Measurements from ENCODE around the gene ACTL7A. TPM values are rescaled to one million over a fixed set of nuclear protein-coding genes. Genes with fewer than 3 reads are reported as not detected.

Gene ACTL7A
- total RNA-seq, 2 donors from 2014 or later: not detected

DNA sequence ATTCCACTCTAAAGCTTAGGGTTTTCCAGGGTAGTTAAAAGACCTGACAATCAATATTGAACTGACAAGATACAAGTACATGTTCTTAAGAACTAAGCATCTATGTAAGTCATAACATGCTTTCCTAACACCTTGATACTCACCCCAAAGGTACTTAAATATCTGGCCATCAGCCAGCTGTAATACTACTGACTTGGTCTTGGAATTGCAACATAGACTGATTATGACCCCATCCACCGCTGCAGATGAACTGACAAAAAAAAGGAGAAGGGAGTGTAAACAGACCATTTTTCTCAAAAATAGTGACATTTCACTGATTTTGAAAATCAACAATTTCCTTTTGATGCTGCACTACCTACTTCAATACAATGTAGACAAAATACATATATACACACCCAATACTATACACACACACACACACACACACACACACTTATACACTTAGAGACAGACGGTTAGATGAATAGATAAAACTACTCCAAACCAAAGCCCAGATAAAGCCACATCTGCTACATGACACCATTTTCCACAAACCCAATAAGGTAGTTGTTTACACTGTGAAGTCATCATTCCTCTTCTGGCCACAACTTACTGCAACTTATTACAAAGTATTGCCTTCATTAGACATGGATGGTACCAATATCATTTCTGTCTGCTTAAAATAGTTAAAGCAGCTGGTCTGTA, 41.5 kb downstream of the ACTL7A start:
- DNase-seq (no peak), ATAC-seq (no peak)
- intact Hi-C loops (cut with DNase I): no loop called here

DNA sequence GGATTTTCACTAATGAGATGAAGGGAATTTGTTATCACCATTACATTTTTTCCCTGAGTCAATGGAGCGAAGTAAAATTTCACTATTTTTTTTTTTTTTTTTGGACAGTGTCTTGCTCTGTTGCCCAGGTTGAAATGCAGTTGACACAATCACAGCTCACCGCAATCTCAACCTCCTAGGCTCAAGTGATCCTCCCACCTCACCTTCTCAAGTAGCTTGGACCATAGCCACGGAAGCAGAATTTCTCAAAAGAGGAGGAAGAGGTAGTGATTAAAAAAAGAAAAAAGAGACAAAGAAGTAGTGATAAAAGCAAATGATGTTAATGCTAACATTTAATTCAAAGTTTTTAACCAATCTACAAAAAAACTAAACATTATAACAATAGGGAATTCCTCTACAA, 42.1 kb downstream of the ACTL7A start:
- intact Hi-C loops (cut with DNase I): no loop called here
- DNase-seq (no peak), ATAC-seq (no peak)

DNA sequence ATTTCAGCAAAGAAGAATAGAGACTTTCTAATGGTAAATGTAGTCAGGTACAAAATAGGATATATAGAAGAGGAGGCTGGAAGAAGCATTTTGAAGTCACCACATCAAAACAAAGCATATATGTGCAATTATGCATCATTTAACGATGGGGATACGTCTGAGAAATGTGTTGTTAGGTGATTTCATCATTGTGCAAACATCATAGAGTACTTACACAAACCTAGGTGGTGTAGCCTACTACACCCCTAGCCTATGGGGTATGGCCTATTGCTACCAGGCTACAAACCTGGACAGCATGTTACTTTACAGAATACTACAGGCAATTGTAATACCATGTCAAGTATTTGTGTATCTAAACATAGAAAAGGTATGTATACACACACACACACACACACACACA, 43.4 kb downstream of the ACTL7A start:
- no peak for DNase-seq
- no peak for ATAC-seq
- intact Hi-C loops (cut with DNase I): no loop called here

DNA sequence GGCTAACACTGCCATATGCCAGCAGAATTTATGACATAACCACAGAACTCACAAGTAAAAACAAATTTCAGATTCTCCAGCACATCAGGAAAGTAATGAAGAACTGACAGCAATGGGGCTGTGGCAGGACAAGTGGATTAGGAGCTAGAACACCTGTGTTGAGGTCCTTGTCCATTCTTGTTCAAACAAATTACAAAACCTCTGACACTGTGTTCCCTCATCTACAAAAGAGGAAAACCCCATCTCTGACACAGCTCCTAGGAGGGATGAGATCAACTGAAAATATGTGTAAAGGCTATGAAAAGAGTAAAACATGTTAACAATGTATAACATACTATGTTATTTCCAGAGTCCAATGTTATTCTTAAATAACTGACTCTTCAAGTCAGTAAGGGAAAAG, 48.3 kb downstream of the ACTL7A start:
- DNase-seq: no peak
- ATAC-seq: no peak
- intact Hi-C loops (cut with DNase I): no loop called here

DNA sequence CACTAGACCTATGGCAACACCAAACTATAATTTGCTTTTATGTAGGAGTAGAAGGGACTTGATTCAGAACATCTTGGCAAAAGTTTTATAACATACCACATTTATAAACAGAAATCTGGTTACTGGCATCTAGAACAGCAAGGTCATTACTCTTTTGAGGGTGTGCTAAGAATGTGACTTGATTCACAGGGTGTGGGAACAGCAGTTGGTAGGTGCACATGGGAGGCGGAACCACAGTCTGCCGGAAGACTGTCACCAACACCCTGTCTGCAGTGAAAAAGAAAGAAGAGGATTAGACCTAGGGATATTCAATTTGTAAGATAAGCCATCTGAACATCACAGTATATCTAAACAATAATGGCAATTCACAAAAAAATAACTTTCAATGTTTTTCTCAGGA, 48.8 kb downstream of the ACTL7A start:
- DNase-seq (no peak), ATAC-seq (no peak)
- intact Hi-C loops (cut with DNase I): no loop called here

DNA sequence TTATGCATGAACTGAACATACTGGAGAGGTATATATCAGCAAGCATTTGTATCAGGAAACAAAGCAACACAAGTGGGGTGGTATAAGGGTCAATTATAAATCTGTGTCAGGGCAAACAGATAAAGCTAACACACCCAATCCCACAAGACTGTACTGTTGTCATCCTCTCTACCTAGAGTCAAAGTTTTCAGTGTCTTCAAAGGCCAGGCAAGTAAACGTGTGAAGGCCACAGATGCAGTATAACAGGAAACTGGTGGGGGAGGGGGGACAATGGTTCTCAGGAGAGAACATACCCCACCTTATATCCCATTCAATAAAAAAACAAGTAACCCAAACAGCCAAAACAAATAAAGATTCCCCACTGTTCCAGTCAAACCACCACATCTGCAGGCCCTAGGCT, 49.8 kb downstream of the ACTL7A start:
- intact Hi-C loops (cut with DNase I): no loop called here
- no peak for ATAC-seq
- DNase-seq: no peak

Other genes with a start within 250 kb of the ACTL7A start
- not detected for gene ACTL7B, start 6.3 kb upstream of the ACTL7A start, total RNA-seq
- 10 to 100 TPM; 19.1 to 27.0 TPM for gene ELP1, start 71.9 kb downstream of the ACTL7A start, total RNA-seq
- 10 to 100 TPM in 1 of 2 donors, 1 to 10 TPM in 1; 7.4 to 12.4 TPM for gene ABITRAM, start 72.1 kb downstream of the ACTL7A start, total RNA-seq
- gene CTNNAL1, start 151.2 kb downstream of the ACTL7A start, total RNA-seq: 10 to 100 TPM; 87.0 to 91.2 TPM